ENCODE data around the gene PGAP1. TPM values are rescaled to one million over a fixed set of nuclear protein-coding genes. Genes with fewer than 3 reads are reported as not detected.

PGAP1 gene
- total and polyA plus RNA-seq, 2 of the 8 experiments (the other 6 are each of a cell fraction or from before 2014, with no cell fraction given): 8.3 to 24.1 TPM

DNA sequence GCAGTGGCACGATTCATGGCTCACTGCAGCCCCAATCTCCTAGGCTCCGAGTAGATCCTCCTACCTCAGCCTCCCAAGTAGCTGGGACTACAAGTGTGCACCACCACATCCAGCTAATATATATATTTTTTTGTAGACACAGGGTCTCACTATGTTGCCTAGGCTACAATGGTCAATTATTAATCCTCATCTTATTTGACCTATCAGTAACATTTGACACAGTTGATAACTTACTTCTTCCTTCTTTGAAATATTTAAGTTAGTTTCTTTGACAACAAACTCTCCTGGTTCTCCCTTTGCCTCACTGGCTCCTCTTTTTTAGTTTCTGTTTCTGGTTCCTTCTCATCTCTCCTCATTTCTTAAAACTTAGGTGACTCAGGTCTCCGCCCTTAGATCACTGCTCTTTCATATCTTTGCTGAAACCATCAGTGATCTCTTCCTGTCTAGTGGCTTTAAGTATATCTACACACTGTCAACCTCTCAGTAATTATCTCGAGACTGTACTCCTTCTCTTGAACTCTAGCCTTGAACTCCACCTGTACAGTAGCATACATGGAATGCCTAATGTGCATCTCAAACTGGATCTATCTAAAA is 11.5 kb downstream of the PGAP1 start (continued):
- TF ChIP-seq RFX5 (IDR thresholded peaks at IDR 0.05; ENCODE audit: borderline replicate concordance, low read depth, low read length) (no peak), TEAD4 (IDR thresholded peaks at IDR 0.05; ENCODE audit: low read depth, low read length) (no peak), JUND (IDR thresholded peaks at IDR 0.05; ENCODE audit: low read length) (no peak)
- TF ChIP-seq, protein P1, sequence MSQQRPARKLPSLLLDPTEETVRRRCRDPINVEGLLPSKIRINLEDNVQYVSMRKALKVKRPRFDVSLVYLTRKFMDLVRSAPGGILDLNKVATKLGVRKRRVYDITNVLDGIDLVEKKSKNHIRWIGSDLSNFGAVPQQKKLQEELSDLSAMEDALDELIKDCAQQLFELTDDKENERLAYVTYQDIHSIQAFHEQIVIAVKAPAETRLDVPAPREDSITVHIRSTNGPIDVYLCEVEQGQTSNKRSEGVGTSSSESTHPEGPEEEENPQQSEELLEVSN (IDR thresholded peaks at IDR 0.05): no peak

Measured in H1 (cell line).